OCI-LY7 (cell line): ENCODE results near the gene ANTXR1. TPM values are rescaled to one million over a fixed set of nuclear protein-coding genes. Genes with fewer than 3 reads are reported as not detected.

ENCODE experiments used
- BruUV-seq: library from RNA; stranded (reverse); fragments of 400-500 nt; replicated peaks from 2 replicates; lab custom pipeline; 2021; lab: Mats Ljungman, UMichigan
- CTCF ChIA-PET: fragments of 300-600 bp; sonication (Branson Sonifier 250); formaldehyde crosslinking; loops from one replicate; lab custom pipeline; 2022; ENCODE audit warnings: antibody characterized with exemption; ENCODE audit not compliant: unreplicated experiment; lab: Charles Lee
- POLR2A ChIA-PET: fragments of 300-600 bp; sonication (Branson Sonifier 250); formaldehyde crosslinking; loops from one replicate; lab custom pipeline; 2022; ENCODE audit warnings: antibody characterized with exemption; lab: Charles Lee
- DNase-seq: peaks from one replicate; pipeline ENCODE4 v3.0.0-alpha.2; 2015; ENCODE audit warnings: low spot score
- H2AFZ ChIP-seq: fragments of 200-600 bp; sonication (generic), shearing (Covaris generic); 2 replicates; pipeline ENCODE4 v1.6.1; 2014; ENCODE audit warnings: mild to moderate bottlenecking, antibody characterized with exemption, low read length, moderate library complexity
- H3K27ac ChIP-seq: fragments of 200-600 bp; sonication (generic); 2 replicates; pipeline ENCODE4 v1.5.1; 2014; ENCODE audit warnings: mixed run types, low read depth, mild to moderate bottlenecking, moderate library complexity, low read length, inconsistent platforms; ENCODE audit not compliant: poor library complexity, severe bottlenecking
- H3K36me3 ChIP-seq: fragments of 200-600 bp; sonication (generic); 2 replicates; pipeline ENCODE4 v1.6.1; 2014; ENCODE audit warnings: mild to moderate bottlenecking, antibody characterized with exemption, low read length, moderate library complexity, mixed read lengths; ENCODE audit not compliant: insufficient read depth
- H3K4me1 ChIP-seq: fragments of 200-600 bp; sonication (generic); 2 replicates; pipeline ENCODE4 v1.5.1; 2014; ENCODE audit warnings: mild to moderate bottlenecking, low read length; ENCODE audit not compliant: insufficient read depth, poor library complexity, severe bottlenecking
- H3K4me2 ChIP-seq: fragments of 200-600 bp; sonication (generic); 2 replicates; pipeline ENCODE4 v1.6.1; 2014; ENCODE audit warnings: mild to moderate bottlenecking, low read length
- H3K4me3 ChIP-seq: fragments of 200-600 bp; sonication (generic); 2 replicates; pipeline ENCODE4 v1.5.1; 2014; ENCODE audit warnings: mild to moderate bottlenecking, low read depth, low read length; ENCODE audit not compliant: poor library complexity, severe bottlenecking
- H3K79me2 ChIP-seq: fragments of 200-600 bp; sonication (generic); 2 replicates; pipeline ENCODE4 v1.6.1; 2016; ENCODE audit warnings: low read depth, mild to moderate bottlenecking, low read length, moderate library complexity, mixed read lengths; ENCODE audit not compliant: insufficient read depth
- H3K9me2 ChIP-seq: fragments of 200-600 bp; sonication (generic); 2 replicates; pipeline ENCODE4 v1.6.1; 2016; ENCODE audit warnings: mild to moderate bottlenecking, low read length, mixed read lengths; ENCODE audit not compliant: insufficient read depth
- H3K9me3 ChIP-seq: fragments of 200-600 bp; sonication (generic); 2 replicates; pipeline ENCODE4 v1.6.1; 2014; ENCODE audit warnings: mild to moderate bottlenecking, mixed run types, low read length, mixed read lengths
- H4K20me1 ChIP-seq: fragments of 200-600 bp; sonication (generic); 2 replicates; pipeline ENCODE4 v1.6.1; 2014; ENCODE audit warnings: mild to moderate bottlenecking, antibody characterized with exemption, low read length, moderate library complexity, mixed read lengths; ENCODE audit not compliant: insufficient read depth
- CTCF ChIP-seq: fragments of 200-600 bp; sonication (generic); conservative IDR thresholded peaks from 2 replicates; pipeline ENCODE4 v1.5.1; 2014; ENCODE audit warnings: mild to moderate bottlenecking, antibody characterized with exemption, low read length, moderate library complexity, mixed read lengths
- EZH2phosphoT487 ChIP-seq: fragments of 200-600 bp; sonication (generic); IDR thresholded peaks from 2 replicates; pipeline ENCODE4 v1.6.1; 2018; ENCODE audit warnings: low read depth, borderline replicate concordance, mild to moderate bottlenecking, mixed run types, antibody characterized with exemption, low read length, moderate library complexity, mixed read lengths
- intact Hi-C: fragments of 100-400 bp; cut with micrococcal nuclease; formaldehyde crosslinking; loops from one replicate; pipeline ENCODE4 v1.10.0; 2022; ENCODE audit not compliant: unreplicated experiment
- total RNA-seq, 2 experiments: library from RNA; depleted of rRNA in 1 of 2; stranded (reverse); fragments of >200 nt in 1 of 2; shearing (Covaris generic) in 1 of 2; gene quantifications; 2 replicates each; pipeline ENCODE4 v1.2.3, GENCODE V29; 2014 to 2022

Gene ANTXR1
- total RNA-seq, 2 experiments from 2014 or later, result not detected

GRCh38 chr2:69021727-69022126, 8.7 kb downstream of the ANTXR1 start:
- Histone ChIP-seq H3K9me2 (no peaks in the 10 kb centered on the region), H3K4me3 (no peak overlapping the region), H3K36me3 (no peaks in the 10 kb centered on the region), H4K20me1 (no peaks in the 10 kb centered on the region), H3K27ac (no peak overlapping the region), H3K9me3 (no peaks in the 10 kb centered on the region), H2AFZ (no peak overlapping the region), H3K4me2 (no peak overlapping the region), H3K4me1 (no peaks in the 10 kb centered on the region), H3K79me2 (no peaks in the 10 kb centered on the region)
- no peak for DNase-seq
- ChIA-PET CTCF (no interaction called here), POLR2A (no interaction called here)
- intact Hi-C loops, result no loop called here
- no TSS peak for BruUV-seq
- TF ChIP-seq CTCF (no peak), EZH2phosphoT487 (no peak)

DNA sequence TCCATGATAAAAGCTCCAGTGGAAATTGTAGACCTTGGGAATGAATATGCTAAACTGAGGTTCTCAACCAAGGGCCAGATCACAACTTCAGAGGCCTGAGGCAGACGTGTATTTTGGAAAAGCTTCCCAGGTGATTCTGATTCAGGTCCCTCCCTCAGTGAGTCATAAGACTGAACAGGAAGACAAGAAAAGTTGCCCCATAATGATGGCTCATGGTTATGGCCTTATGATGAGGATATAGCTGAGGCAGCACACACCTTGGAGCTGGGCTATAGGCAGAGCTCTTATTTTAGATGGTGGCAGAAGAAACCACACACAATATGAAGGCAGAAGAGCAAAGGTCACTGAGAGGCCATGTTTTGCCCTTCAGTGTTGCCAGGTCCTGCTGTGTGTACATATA, 9.6 kb downstream of the ANTXR1 start:
- Histone ChIP-seq H3K4me1 (no peaks in the 10 kb centered on the region), H3K27ac (no peak overlapping the region), H4K20me1 (no peaks in the 10 kb centered on the region), H3K4me2 (no peak overlapping the region), H3K9me2 (no peaks in the 10 kb centered on the region), H3K36me3 (no peaks in the 10 kb centered on the region), H2AFZ (no peak overlapping the region), H3K4me3 (no peak overlapping the region), H3K9me3 (no peaks in the 10 kb centered on the region), H3K79me2 (no peaks in the 10 kb centered on the region)
- no peak for DNase-seq
- TF ChIP-seq CTCF (no peak), EZH2phosphoT487 (no peak)
- intact Hi-C loops, result no loop called here
- CTCF ChIA-PET, result no interaction called here
- POLR2A ChIA-PET, result interaction anchor here (0.6 kb wide), 1 partner anchor 33 kb away, joined by 3 read pairs; no protein-coding TSS in a partner anchor
- no TSS peak for BruUV-seq

- Histone ChIP-seq H2AFZ (no peak overlapping the region), H3K27ac (no peak overlapping the region), H3K4me3 (no peak overlapping the region), H3K4me2 (no peak overlapping the region), H3K79me2 (no peaks in the 10 kb centered on the region), H4K20me1 (no peaks in the 10 kb centered on the region), H3K9me2 (no peaks in the 10 kb centered on the region), H3K4me1 (no peaks in the 10 kb centered on the region), H3K9me3 (no peaks in the 10 kb centered on the region), H3K36me3 (no peaks in the 10 kb centered on the region)
- ChIA-PET CTCF (no interaction called here), POLR2A (no interaction called here)
- no TSS peak for BruUV-seq
- DNase-seq, result no peak
- TF ChIP-seq CTCF, result no peak
- no peak for TF ChIP-seq EZH2phosphoT487
- intact Hi-C loops, result no loop called here
These were observed 10.3 kb downstream of the ANTXR1 start for GRCh38 chr2:69023236-69023635.
